Measurements from ENCODE around the gene CNIH4. TPM values are rescaled to one million over a fixed set of nuclear protein-coding genes. Genes with fewer than 3 reads are reported as not detected.

CNIH4 gene
- total RNA-seq, 1 donor from 2014 or later = 28.5 TPM

GRCh38 chr1:224405604-224405970 lies 48.9 kb downstream of the CNIH4 start:
- Histone ChIP-seq H3K4me3 (no peak overlapping the region), H3K27me3 (ENCODE audit: low read depth) (no peaks in the 10 kb centered on the region), H3K4me1 (no peaks in the 10 kb centered on the region), H3K27ac (replicated peaks) (no peak overlapping the region), H3K36me3 (peaks cover 96% of the 10 kb centered on the region), H3K9me3 (replicated peaks) (no peaks in the 10 kb centered on the region)
- no peak for DNase-seq
- TF ChIP-seq CTCF (IDR thresholded peaks at IDR 0.05; ENCODE audit: borderline replicate concordance) = no peak
- intact Hi-C loops (cut with micrococcal nuclease) = no loop called here

DNA sequence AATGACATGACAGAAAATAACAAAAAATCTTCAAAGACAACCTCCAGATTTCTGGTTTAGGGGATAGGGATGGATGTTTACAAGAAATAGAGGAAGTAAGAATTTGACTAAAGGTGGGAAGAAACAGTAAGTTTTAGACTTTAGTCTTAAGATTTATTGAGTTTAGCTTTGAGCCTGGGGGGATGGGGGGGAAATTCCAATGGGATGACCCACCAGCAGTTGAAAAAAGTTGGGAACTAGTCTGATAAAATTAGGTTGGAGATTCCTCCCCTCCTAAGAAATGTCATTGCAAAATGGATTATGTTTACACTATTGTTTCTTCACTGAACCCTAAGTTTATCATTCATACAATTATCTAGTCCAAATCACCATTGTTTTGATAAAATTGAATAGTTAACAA lies 49.5 kb downstream of the CNIH4 start:
- Histone ChIP-seq H3K9me3 (replicated peaks) (no peaks in the 10 kb centered on the region), H3K27ac (replicated peaks) (no peak overlapping the region), H3K4me3 (no peak overlapping the region), H3K4me1 (no peaks in the 10 kb centered on the region), H3K27me3 (ENCODE audit: low read depth) (no peaks in the 10 kb centered on the region), H3K36me3 (peaks cover 96% of the 10 kb centered on the region)
- TF ChIP-seq CTCF (IDR thresholded peaks at IDR 0.05; ENCODE audit: borderline replicate concordance) = no peak
- intact Hi-C loops (cut with micrococcal nuclease) = no loop called here
- DNase-seq = no peak

- H3K36me3 ChIP-seq = peaks cover 92% of the 10 kb centered on the region
- H3K4me1 ChIP-seq = no peaks in the 10 kb centered on the region
- H3K4me3 ChIP-seq = no peak overlapping the region
- TF ChIP-seq CTCF (IDR thresholded peaks at IDR 0.05; ENCODE audit: borderline replicate concordance) = no peak
- H3K27me3 ChIP-seq (ENCODE audit: low read depth) = no peaks in the 10 kb centered on the region
- intact Hi-C loops (cut with micrococcal nuclease) = no loop called here
- H3K27ac ChIP-seq (replicated peaks) = no peak overlapping the region
- DNase-seq = no peak
- no peaks in the 10 kb centered on the region for H3K9me3 ChIP-seq (replicated peaks)
Observed at GRCh38 chr1:224407571-224408293, 51.1 kb downstream of the CNIH4 start.

- Histone ChIP-seq H3K4me1 (no peaks in the 10 kb centered on the region), H3K27me3 (ENCODE audit: low read depth) (no peaks in the 10 kb centered on the region), H3K4me3 (no peak overlapping the region), H3K36me3 (peaks cover 92% of the 10 kb centered on the region), H3K9me3 (replicated peaks) (no peaks in the 10 kb centered on the region), H3K27ac (replicated peaks) (no peak overlapping the region)
- intact Hi-C loops (cut with micrococcal nuclease) = no loop called here
- no peak for DNase-seq
- no peak for TF ChIP-seq CTCF (IDR thresholded peaks at IDR 0.05; ENCODE audit: borderline replicate concordance)
Observed at GRCh38 chr1:224408294-224408590, 51.6 kb downstream of the CNIH4 start.

DNA sequence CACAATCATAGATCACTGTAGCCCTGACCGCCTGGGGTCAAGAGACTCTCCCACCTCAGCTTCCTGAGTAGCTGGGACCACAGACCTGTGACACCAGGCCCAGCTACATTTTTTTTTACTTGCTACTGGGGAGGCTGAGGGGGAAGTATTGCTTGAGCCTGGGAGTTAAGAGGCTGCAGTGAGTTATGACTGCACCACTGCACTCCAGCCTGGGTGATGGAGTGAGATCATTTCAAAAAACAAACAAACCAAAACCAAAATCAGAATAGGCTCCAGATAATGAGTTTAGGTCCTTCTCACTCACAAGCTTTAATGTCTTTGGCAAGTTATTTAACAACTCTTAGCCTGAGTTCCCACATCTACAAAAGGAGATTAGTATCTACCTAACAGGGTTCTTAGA lies 55.1 kb downstream of the CNIH4 start:
- no peak overlapping the region for H3K27ac ChIP-seq (replicated peaks)
- DNase-seq = no peak
- no peaks in the 10 kb centered on the region for H3K4me1 ChIP-seq
- H3K36me3 ChIP-seq = peaks cover 94% of the 10 kb centered on the region
- no peak overlapping the region for H3K4me3 ChIP-seq
- no peaks in the 10 kb centered on the region for H3K9me3 ChIP-seq (replicated peaks)
- H3K27me3 ChIP-seq (ENCODE audit: low read depth) = no peaks in the 10 kb centered on the region
- intact Hi-C loops (cut with micrococcal nuclease) = no loop called here
- TF ChIP-seq CTCF (IDR thresholded peaks at IDR 0.05; ENCODE audit: borderline replicate concordance) = no peak
